CD4-positive, alpha-beta T cell treated with Interleukin-17A for 1 hour (primary cell): ENCODE data around the gene LTK.

ENCODE experiments used
- DNase-seq: peaks from one replicate; pipeline ENCODE4 v3.0.0-alpha.2; 2020

LTK gene

GRCh38 chr15:41495736-41496599, 17.7 kb downstream of the LTK start:
- DNase-seq, result no peak

GRCh38 chr15:41494922-41495735, 18.5 kb downstream of the LTK start:
- DNase-seq, result peak; percentile 29

- peak; percentile 26 for DNase-seq
These were observed 19.3 kb downstream of the LTK start for GRCh38 chr15:41494190-41494921.

- DNase-seq, result no peak
These were observed 19.8 kb downstream of the LTK start for GRCh38 chr15:41493902-41494189.

- DNase-seq, result peak; percentile 78
These were observed 20.3 kb downstream of the LTK start, which contains the start of gene ITPKA for GRCh38 chr15:41493205-41493901. ITPKA (plus strand) TSS chr15:41493874; CDS start chr15:41493928, 54 bp downstream.

- no peak for DNase-seq
These were observed 20.9 kb downstream of the LTK start for GRCh38 chr15:41492597-41493204.

GRCh38 chr15:41491889-41492288, 21.7 kb downstream of the LTK start:
- no peak for DNase-seq

- no peak for DNase-seq
These were observed 23.3 kb downstream of the LTK start for GRCh38 chr15:41490355-41490754.

- no peak for DNase-seq
These were observed 24.0 kb downstream of the LTK start for GRCh38 chr15:41489641-41490040.

GRCh38 chr15:41487802-41488201, 25.8 kb downstream of the LTK start:
- DNase-seq, result peak; percentile 49

GRCh38 chr15:41487381-41487780, 26.2 kb downstream of the LTK start:
- DNase-seq, result no peak

GRCh38 chr15:41486286-41486685, 27.3 kb downstream of the LTK start:
- no peak for DNase-seq

- no peak for DNase-seq
These were observed 28.5 kb downstream of the LTK start for GRCh38 chr15:41484937-41485625.

- DNase-seq, result peak; percentile 45
These were observed 30.1 kb downstream of the LTK start for GRCh38 chr15:41483519-41483918.

- peak; percentile 60 for DNase-seq
These were observed 30.5 kb downstream of the LTK start for GRCh38 chr15:41483115-41483514.

GRCh38 chr15:41482110-41482877, 31.3 kb downstream of the LTK start:
- DNase-seq, result no peak

- DNase-seq, result no peak
These were observed 33.1 kb downstream of the LTK start for GRCh38 chr15:41480396-41481140.

GRCh38 chr15:41476416-41477048, 37.1 kb downstream of the LTK start:
- no peak for DNase-seq

GRCh38 chr15:41474941-41475340, 38.7 kb downstream of the LTK start:
- no peak for DNase-seq

- DNase-seq, result no peak
These were observed 39.2 kb downstream of the LTK start for GRCh38 chr15:41474436-41474835.
